Measurements from ENCODE around the gene SLC6A5. TPM values are rescaled to one million over a fixed set of nuclear protein-coding genes. Genes with fewer than 3 reads are reported as not detected.

SLC6A5 gene
- total and polyA plus RNA-seq, 2 of the 4 experiments (the other 2 are of a cell fraction), result not detected

DNA sequence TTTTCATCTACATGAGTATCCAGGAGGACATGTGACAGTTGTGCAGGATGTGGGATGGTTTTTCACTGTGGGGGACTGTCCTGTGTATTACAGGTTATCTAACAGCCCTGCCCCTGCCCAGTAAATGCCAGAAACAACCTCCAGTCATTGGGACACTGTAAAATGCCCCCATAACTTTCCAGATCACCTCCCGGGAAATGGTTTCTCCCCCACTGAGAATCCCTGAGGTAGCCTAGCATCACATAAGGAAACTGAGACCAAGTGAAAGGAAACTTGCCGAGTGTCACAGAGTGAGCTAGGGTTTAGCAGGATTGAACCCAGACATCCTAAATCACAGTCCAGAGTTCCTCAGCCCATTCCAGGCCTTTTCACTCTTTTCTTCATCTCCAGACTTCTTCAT lies 48.3 kb upstream of the SLC6A5 start (continued):
- TF ChIP-seq, protein P1, sequence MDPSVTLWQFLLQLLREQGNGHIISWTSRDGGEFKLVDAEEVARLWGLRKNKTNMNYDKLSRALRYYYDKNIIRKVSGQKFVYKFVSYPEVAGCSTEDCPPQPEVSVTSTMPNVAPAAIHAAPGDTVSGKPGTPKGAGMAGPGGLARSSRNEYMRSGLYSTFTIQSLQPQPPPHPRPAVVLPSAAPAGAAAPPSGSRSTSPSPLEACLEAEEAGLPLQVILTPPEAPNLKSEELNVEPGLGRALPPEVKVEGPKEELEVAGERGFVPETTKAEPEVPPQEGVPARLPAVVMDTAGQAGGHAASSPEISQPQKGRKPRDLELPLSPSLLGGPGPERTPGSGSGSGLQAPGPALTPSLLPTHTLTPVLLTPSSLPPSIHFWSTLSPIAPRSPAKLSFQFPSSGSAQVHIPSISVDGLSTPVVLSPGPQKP (IDR thresholded peaks at IDR 0.05; ENCODE audit: borderline replicate concordance, low read depth, low read length), result no peak
- TF ChIP-seq FOS (IDR thresholded peaks at IDR 0.05; ENCODE audit: low read depth, low read length), result no peak

DNA sequence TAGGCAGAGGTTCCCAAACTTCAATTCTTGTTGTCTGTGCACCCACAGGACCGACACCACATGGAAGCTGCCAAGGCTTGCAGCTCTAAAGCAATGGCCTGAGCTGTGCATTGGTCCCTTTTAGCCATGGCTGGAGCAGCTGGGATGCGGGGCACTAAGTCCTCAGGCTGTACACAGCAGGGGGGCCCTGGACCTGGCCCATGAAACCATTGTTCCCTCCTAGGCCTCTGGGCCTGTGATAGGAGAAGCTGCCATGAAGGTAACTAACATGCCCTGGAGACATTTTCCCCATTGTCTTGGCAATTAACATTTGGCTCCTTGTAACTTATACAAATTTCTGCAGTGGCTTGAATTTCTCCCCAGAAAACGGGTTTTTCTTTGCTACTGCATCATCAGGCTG lies 43.6 kb upstream of the SLC6A5 start:
- Histone ChIP-seq H4K5ac (ENCODE audit: low read depth, low read length) (no peak overlapping the region), H3K23ac (ENCODE audit: low read depth, low read length) (no peak overlapping the region), H3K4me3 (ENCODE audit: insufficient read depth, low read depth, low read length) (no peak overlapping the region), H3K4me2 (ENCODE audit: low read depth, low read length) (no peak overlapping the region), H3K36me3 (ENCODE audit: control insufficient read depth, insufficient read depth, low read length) (no peaks in the 10 kb centered on the region), H3K27ac (ENCODE audit: insufficient read depth, low read length) (no peak overlapping the region), H2BK5ac (ENCODE audit: low read depth, low read length, poor library complexity, severe bottlenecking) (no peak overlapping the region), H2AFZ (replicated peaks; ENCODE audit: low read length, poor library complexity) (no peak overlapping the region), H3K9ac (ENCODE audit: low read depth, low read length) (no peak overlapping the region), H3K79me1 (ENCODE audit: low read depth in 1 of 2, low read length in 2 of 2) (no peaks in the 10 kb centered on the region), H2AK5ac (ENCODE audit: low read depth, low read length) (no peak overlapping the region), H3K4me1 (ENCODE audit: control insufficient read depth, insufficient read depth, low read length) (no peaks in the 10 kb centered on the region), H2BK20ac (ENCODE audit: low read depth, low read length) (no peak overlapping the region), H4K8ac (ENCODE audit: low read depth in 2 of 2, low read length in 2 of 2) (no peak overlapping the region), H3K56ac (ENCODE audit: extremely low read depth, insufficient read depth, low read length) (no peak overlapping the region), H3K18ac (ENCODE audit: low read depth, low read length) (no peak overlapping the region), H3K27me3 (ENCODE audit: control insufficient read depth, insufficient read depth, low read length) (no peaks in the 10 kb centered on the region), H3K4ac (ENCODE audit: low read depth, low read length) (no peak overlapping the region), H3K9me3 (ENCODE audit: control insufficient read depth, insufficient read depth, low read length) (no peaks in the 10 kb centered on the region), H3K14ac (replicated peaks; ENCODE audit: low read depth, low read length) (no peak overlapping the region), H2BK15ac (ENCODE audit: low read depth, low read length) (no peak overlapping the region), H4K91ac (ENCODE audit: insufficient read depth, low read depth, low read length) (no peak overlapping the region), H2BK120ac (ENCODE audit: low read depth, low read length) (no peak overlapping the region), H2AK9ac (replicated peaks; ENCODE audit: low read depth, low read length, poor library complexity) (no peak overlapping the region), H4K20me1 (ENCODE audit: insufficient read depth, low read length) (no peaks in the 10 kb centered on the region), H3K9me1 (ENCODE audit: insufficient read depth, low read length) (no peaks in the 10 kb centered on the region)
- intact Hi-C loops (cut with micrococcal nuclease) (no loop called here), in situ Hi-C loops (cut with MboI; ENCODE audit: low sequenced_read_pairs) (no loop called here), dilution Hi-C loops (cut with HindIII; ENCODE audit: low sequenced_read_pairs, unreplicated experiment) (no loop called here)
- no TSS peak for BruUV-seq (replicated peaks)
- DNase-seq, result no peak
- CTCF ChIA-PET, result no interaction called here
- no peak for ATAC-seq (ENCODE audit: low read depth)
- 17% methylated on average over 1 of the region's 3 CpGs; no CpG with 5 or more reads in 1 of the 2 experiments for WGBS, 2 experiments (ENCODE audit: extremely low coverage in 2 of 2, insufficient read length in 1 of 2)
- TF ChIP-seq MXI1 (IDR thresholded peaks at IDR 0.05; ENCODE audit: borderline replicate concordance, low read depth, low read length), result no peak
- TF ChIP-seq MAZ (IDR thresholded peaks at IDR 0.05; ENCODE audit: borderline replicate concordance, low read depth, low read length), result no peak
- no peak for TF ChIP-seq CHD1 (IDR thresholded peaks at IDR 0.05; ENCODE audit: low read depth, low read length)
- no peak for TF ChIP-seq SMC3 (IDR thresholded peaks at IDR 0.05; ENCODE audit: low read depth, low read length)
- TF ChIP-seq POLR2A (IDR thresholded peaks at IDR 0.05; ENCODE audit: low read depth, low read length), result no peak
- TF ChIP-seq CEBPB (IDR thresholded peaks at IDR 0.05; ENCODE audit: low read depth, low read length), result no peak
- TF ChIP-seq, protein P1 (IDR thresholded peaks at IDR 0.05; ENCODE audit: borderline replicate concordance, low read depth, low read length), result no peak
- no peak for TF ChIP-seq RAD21 (IDR thresholded peaks at IDR 0.05; ENCODE audit: low read length)
- POLR2A ChIA-PET (ENCODE audit: unreplicated experiment), result no interaction called here

Measured in IMR-90 (cell line).